HG03135 (cell line): ENCODE data around the gene GTPBP2.
"Not testable (repeated sequence)": the region's sequence is repeated elsewhere in the genome, so short reads cannot be mapped to it uniquely, and the experiment has no call there.

Experiments used
- ATAC-seq: cut with Tn5 transposase; IDR thresholded peaks from one replicate; pipeline ENCODE4 v1.9.1; 2021; ENCODE audit warnings: mild to moderate bottlenecking, moderate library complexity; ENCODE audit not compliant: unreplicated experiment

The GTPBP2 gene

GRCh38 chr6:43658161-43658560, 29.1 kb upstream of the GTPBP2 start:
- no peak for ATAC-seq

GRCh38 chr6:43657221-43657802, 28.2 kb upstream of the GTPBP2 start:
- no peak for ATAC-seq

- not testable (repeated sequence) for ATAC-seq
These were observed 23.8 kb upstream of the GTPBP2 start for GRCh38 chr6:43652822-43653221.

GRCh38 chr6:43648248-43648647, 19.2 kb upstream of the GTPBP2 start:
- ATAC-seq = no peak

GRCh38 chr6:43647613-43648012, 18.5 kb upstream of the GTPBP2 start:
- ATAC-seq = no peak

GRCh38 chr6:43645613-43645964, 16.5 kb upstream of the GTPBP2 start:
- no peak for ATAC-seq

GRCh38 chr6:43644940-43645612, 16.0 kb upstream of the GTPBP2 start, which contains the start of gene RSPH9:
RSPH9 (plus strand) TSS chr6:43645036; CDS start chr6:43645099, 63 bp downstream.
- ATAC-seq = no peak

GRCh38 chr6:43639984-43640800, 11.1 kb upstream of the GTPBP2 start:
- no peak for ATAC-seq

- ATAC-seq = peak; percentile 11
These were observed 7.2 kb upstream of the GTPBP2 start for GRCh38 chr6:43636308-43636659.

- ATAC-seq = peak; percentile 65
These were observed 6.6 kb upstream of the GTPBP2 start, which contains the start of gene MAD2L1BP for GRCh38 chr6:43635387-43636307. MAD2L1BP (plus strand) TSS chr6:43635840; CDS start chr6:43635876, 36 bp downstream.

- no peak for ATAC-seq
These were observed 5.7 kb upstream of the GTPBP2 start for GRCh38 chr6:43634702-43635303.

- ATAC-seq = not testable (repeated sequence)
These were observed 3.9 kb upstream of the GTPBP2 start for GRCh38 chr6:43633002-43633401.

- ATAC-seq = no peak
These were observed 2.0 kb upstream of the GTPBP2 start for GRCh38 chr6:43630980-43631619.

GRCh38 chr6:43629505-43630300, 639 bp upstream of the GTPBP2 start:
- peak; percentile 67 for ATAC-seq

- no peak for ATAC-seq
These were observed 516 bp downstream of the GTPBP2 start for GRCh38 chr6:43628393-43629103.

GRCh38 chr6:43627008-43627825, 1.8 kb downstream of the GTPBP2 start:
- ATAC-seq = no peak

GRCh38 chr6:43625393-43625992, 3.6 kb downstream of the GTPBP2 start:
- ATAC-seq = no peak
